DND-41 (cell line): ENCODE measurements around the gene TRAPPC10.

ENCODE experiments used
- EZH2 ChIP-seq: IDR thresholded peaks from 3 replicates; pipeline ENCODE4 v1.6.1; 2012; ENCODE audit warnings: borderline replicate concordance, low read depth, mild to moderate bottlenecking, moderate library complexity, low read length, inconsistent platforms; ENCODE audit not compliant: severe bottlenecking
- TF ChIP-seq, protein P1 (sequence below): IDR thresholded peaks from 2 replicates; pipeline ENCODE4 v1.5.1; 2012; ENCODE audit warnings: borderline replicate concordance, low read length, moderate library complexity, mild to moderate bottlenecking; ENCODE audit not compliant: poor library complexity, severe bottlenecking; ENCODE audit errors: extremely low read depth

DNA sequence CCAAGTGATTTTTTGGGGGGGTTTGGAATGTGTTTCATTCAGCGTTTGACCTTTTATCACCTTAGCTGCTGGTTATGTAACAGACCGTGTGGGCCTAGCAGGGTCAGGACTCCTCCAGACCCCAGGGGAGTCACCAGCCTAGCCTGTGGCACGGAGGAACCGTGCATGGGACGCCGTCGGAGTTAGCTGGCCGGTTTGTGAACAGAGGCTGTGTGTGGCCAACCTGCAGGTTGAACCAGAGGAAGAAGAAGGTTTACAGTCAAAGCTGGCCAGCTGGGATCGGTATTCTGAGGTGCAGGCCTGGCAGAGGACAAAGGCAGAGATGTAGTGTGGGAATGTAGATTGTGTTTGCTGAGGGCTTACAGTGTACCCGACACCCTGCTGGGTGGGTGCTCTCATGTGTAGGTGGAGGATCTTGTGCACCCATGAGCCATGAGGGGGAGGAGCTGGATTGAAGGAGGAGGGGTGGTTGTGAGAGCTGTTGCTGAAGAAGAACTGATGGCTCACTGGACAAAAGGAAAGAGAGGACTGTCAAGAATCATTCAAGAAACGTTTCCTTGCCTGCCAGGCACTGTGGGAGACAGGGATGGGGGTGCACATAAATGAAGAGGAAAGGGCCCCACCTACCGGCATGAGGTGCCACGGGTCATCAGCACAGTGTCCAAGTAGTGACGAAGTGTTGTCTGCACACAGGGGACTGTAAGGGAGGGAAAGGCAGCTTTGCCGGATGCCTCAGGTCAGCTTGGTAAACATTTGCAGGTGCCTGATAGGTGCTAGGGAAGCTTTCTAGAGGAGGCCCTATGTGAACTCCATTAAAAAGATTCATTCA lies 55.1 kb downstream of the TRAPPC10 start:
- TF ChIP-seq, protein P1, sequence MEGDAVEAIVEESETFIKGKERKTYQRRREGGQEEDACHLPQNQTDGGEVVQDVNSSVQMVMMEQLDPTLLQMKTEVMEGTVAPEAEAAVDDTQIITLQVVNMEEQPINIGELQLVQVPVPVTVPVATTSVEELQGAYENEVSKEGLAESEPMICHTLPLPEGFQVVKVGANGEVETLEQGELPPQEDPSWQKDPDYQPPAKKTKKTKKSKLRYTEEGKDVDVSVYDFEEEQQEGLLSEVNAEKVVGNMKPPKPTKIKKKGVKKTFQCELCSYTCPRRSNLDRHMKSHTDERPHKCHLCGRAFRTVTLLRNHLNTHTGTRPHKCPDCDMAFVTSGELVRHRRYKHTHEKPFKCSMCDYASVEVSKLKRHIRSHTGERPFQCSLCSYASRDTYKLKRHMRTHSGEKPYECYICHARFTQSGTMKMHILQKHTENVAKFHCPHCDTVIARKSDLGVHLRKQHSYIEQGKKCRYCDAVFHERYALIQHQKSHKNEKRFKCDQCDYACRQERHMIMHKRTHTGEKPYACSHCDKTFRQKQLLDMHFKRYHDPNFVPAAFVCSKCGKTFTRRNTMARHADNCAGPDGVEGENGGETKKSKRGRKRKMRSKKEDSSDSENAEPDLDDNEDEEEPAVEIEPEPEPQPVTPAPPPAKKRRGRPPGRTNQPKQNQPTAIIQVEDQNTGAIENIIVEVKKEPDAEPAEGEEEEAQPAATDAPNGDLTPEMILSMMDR = no peak
- TF ChIP-seq EZH2 = no peak
